Measurements from ENCODE around the gene DIS3L2. TPM values are rescaled to one million over a fixed set of nuclear protein-coding genes. Genes with fewer than 3 reads are reported as not detected.

DIS3L2 gene
- total RNA-seq, 2 donors from 2014 or later = 22.6 to 32.3 TPM

DNA sequence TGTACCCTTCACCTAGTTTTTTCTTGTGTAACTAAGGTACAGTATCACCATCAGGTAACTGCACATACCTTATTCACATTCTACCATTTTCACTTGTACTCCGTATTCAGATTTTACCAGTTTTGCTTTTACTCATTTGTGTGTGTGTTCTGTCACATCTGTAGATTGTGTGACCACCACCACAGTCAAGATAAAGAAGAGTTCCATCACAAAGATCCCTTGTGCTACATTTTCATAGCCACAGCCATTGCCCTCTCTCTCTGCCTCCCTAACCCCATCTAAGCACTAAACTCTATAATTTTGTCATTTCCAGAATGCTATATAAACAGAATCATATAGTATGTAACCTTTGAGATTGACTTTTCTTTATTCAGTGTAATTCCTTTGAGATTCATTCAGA, 23.5 kb downstream of the DIS3L2 start:
- H3K4me1 ChIP-seq = no peaks in the 10 kb centered on the region
- TF ChIP-seq CTCF (IDR thresholded peaks at IDR 0.05) = no peak
- intact Hi-C loops (cut with DNase I) = no loop called here
- no peak overlapping the region for H3K4me3 ChIP-seq
- H3K36me3 ChIP-seq = no peaks in the 10 kb centered on the region
- DNase-seq = no peak
- no peak overlapping the region for H3K9ac ChIP-seq (ENCODE audit: low read depth in 2 of 2, low read length in 2 of 2)
- H3K27me3 ChIP-seq = no peaks in the 10 kb centered on the region
- no peaks in the 10 kb centered on the region for H3K9me3 ChIP-seq
- no peak overlapping the region for H3K27ac ChIP-seq

DNA sequence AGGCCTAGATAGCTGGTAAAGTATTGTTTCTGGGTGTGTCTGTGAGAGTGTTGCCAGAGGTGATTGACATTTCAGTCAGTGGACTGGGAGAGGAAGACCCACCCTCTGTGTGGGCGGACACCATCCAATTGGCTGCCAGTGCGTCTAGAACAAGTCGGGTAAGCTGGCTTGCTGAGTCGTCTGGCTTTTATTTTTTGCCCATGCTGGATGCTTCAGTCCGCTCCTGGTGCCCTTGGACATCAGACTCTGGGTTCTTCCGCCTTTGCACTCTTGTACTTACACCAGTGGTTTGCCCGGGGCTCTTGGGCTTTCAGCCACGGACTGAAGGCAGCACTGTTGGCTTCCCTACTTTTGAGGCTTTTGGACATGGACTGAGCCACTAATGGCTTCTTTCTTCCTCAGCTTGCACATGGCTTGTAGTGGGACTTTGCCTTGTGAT, 24.3 kb downstream of the DIS3L2 start:
- Histone ChIP-seq H3K36me3 (no peaks in the 10 kb centered on the region), H3K4me3 (no peak overlapping the region), H3K4me1 (no peaks in the 10 kb centered on the region), H3K27me3 (no peaks in the 10 kb centered on the region), H3K9me3 (no peaks in the 10 kb centered on the region), H3K9ac (ENCODE audit: low read depth in 2 of 2, low read length in 2 of 2) (no peak overlapping the region), H3K27ac (no peak overlapping the region)
- no peak for TF ChIP-seq CTCF (IDR thresholded peaks at IDR 0.05)
- DNase-seq = no peak
- intact Hi-C loops (cut with DNase I) = no loop called here

- Histone ChIP-seq H3K4me3 (no peak overlapping the region), H3K36me3 (no peaks in the 10 kb centered on the region), H3K4me1 (no peaks in the 10 kb centered on the region), H3K27ac (no peak overlapping the region), H3K9ac (ENCODE audit: low read depth in 2 of 2, low read length in 2 of 2) (no peak overlapping the region), H3K27me3 (no peaks in the 10 kb centered on the region), H3K9me3 (no peaks in the 10 kb centered on the region)
- no peak for DNase-seq
- intact Hi-C loops (cut with DNase I) = no loop called here
- no peak for TF ChIP-seq CTCF (IDR thresholded peaks at IDR 0.05)
Measured at GRCh38 chr2:231987124-231987727, 25.7 kb downstream of the DIS3L2 start.

DNA sequence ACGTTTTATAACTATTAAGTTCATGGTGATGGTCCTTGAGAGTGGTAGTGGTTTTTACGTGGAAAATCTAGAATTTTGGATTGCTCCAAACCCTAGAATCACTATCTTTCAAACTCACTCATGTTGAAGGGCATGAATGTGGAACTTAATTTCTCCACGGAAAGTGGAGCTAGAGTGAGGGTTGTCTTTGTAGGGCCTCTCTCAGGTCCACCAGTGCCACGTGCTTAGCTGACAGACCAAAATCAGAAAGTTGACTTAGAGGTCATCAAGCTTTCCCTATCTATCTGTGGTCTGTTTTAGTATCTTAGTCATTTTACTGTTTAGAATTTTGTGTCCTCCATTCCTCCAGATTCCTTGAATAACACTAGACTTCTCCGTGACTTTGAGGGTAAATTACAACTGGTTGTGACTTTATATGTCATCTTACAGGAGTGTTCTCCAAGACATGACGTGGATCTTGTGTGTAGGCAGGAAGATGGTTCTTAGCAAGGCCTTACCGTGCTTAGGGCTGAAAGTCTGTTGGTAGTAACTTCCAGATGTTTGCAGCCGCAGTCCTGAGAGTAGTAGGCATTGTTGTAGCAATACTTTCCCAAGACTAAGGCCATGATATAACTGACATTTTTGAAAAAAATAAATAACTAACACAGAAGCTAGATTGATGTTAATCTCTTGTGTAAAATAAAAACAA, 26.8 kb downstream of the DIS3L2 start:
- H3K36me3 ChIP-seq = no peaks in the 10 kb centered on the region

DNA sequence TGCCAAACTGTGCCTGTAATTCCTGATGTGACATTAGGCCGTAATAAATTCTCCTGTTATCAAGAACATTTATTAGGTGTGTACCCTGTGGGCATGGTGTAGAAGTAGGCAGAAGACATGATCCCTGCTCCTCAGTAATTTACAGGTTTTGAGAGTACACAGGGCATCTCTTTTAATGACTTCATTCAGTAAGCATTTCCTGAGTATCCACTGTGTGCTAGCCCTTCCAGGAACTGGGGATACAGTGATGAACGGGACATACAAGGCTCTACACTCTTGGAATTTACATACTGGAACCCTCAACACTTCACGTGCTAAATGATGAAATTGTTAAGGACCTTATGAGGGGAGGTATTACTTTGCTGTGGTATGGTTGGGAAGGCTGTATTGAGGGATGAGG, 30.2 kb downstream of the DIS3L2 start:
- intact Hi-C loops (cut with DNase I) = no loop called here
- Histone ChIP-seq H3K36me3 (no peaks in the 10 kb centered on the region), H3K9me3 (no peaks in the 10 kb centered on the region), H3K27me3 (no peaks in the 10 kb centered on the region), H3K4me3 (no peak overlapping the region), H3K27ac (no peak overlapping the region), H3K4me1 (no peaks in the 10 kb centered on the region), H3K9ac (ENCODE audit: low read depth in 2 of 2, low read length in 2 of 2) (no peak overlapping the region)
- TF ChIP-seq CTCF (IDR thresholded peaks at IDR 0.05) = no peak
- DNase-seq = no peak

More for the DNA sequence above, 26.8 kb downstream of the DIS3L2 start:
- H3K9me3 ChIP-seq = no peaks in the 10 kb centered on the region
- intact Hi-C loops (cut with DNase I) = no loop called here
- no peak for TF ChIP-seq CTCF (IDR thresholded peaks at IDR 0.05)
- no peak for DNase-seq
- H3K27ac ChIP-seq = no peak overlapping the region
- H3K4me1 ChIP-seq = no peaks in the 10 kb centered on the region
- H3K9ac ChIP-seq (ENCODE audit: low read depth in 2 of 2, low read length in 2 of 2) = no peak overlapping the region
- no peaks in the 10 kb centered on the region for H3K27me3 ChIP-seq
- H3K4me3 ChIP-seq = no peak overlapping the region
